HepG2 (cell line): ENCODE data around the gene NOC4L. TPM values are rescaled to one million over a fixed set of nuclear protein-coding genes. Genes with fewer than 3 reads are reported as not detected.
A peak's percentile ranks its signal among the peaks of the same experiment; 100 is the strongest.

Source experiments
- ATAC-seq: fragments of 200-7000 bp; cut with Tn5 transposase; 3 replicates; pipeline ENCODE4 v1.9.1; 2020; ENCODE audit warnings: mild to moderate bottlenecking, moderate library complexity
- BruUV-seq: library from RNA; stranded (reverse); fragments of 400-500 nt; replicated peaks from 2 replicates; lab custom pipeline; 2021; lab: Mats Ljungman, UMichigan
- CTCF ChIA-PET: fragments of 300-600 bp; formaldehyde crosslinking; extraction: SDS; loops from one replicate; lab custom pipeline; 2021; ENCODE audit warnings: low total read pairs, inconsistent platforms, low intra/inter-chr PET ratio; lab: Yijun Ruan, JAX
- POLR2A ChIA-PET: fragments of 350-600 bp; sonication (Branson Sonifier 250); formaldehyde crosslinking; loops from one replicate; lab custom pipeline; 2020; ENCODE audit warnings: antibody characterized with exemption, inconsistent platforms; lab: Yijun Ruan, JAX
- DNase-seq: peaks from one replicate; pipeline ENCODE4 v3.0.0-alpha.2; 2015; ENCODE audit warnings: low spot score
- FAIRE-seq: peaks from 3 replicates; lab custom pipeline; 2011; peaks lifted over from hg19 to GRCh38; lab: Jason Lieb, UNC
- H2AFZ ChIP-seq: one replicate; pipeline ENCODE4 v1.6.1; 2011; ENCODE audit warnings: low read length, inconsistent platforms
- H3K27ac ChIP-seq: fragments of 300-600 bp; 3 replicates; pipeline ENCODE4 v1.8.0; 2011; ENCODE audit warnings: mixed run types, mild to moderate bottlenecking, mixed read lengths, low read length, inconsistent platforms; ENCODE audit not compliant: insufficient read depth; ENCODE audit errors: extremely low read length
- H3K27me3 ChIP-seq, 2 experiments: fragments of 200-600 bp in 1 of 2; 2 replicates in 1 of 2; 3 replicates in 1 of 2; pipeline versions ENCODE4 v1.6.0 to v1.8.0; 2011; ENCODE audit warnings: low read length in 2 of 2, mild to moderate bottlenecking in 2 of 2, moderate library complexity in 2 of 2, inconsistent platforms in 1 of 2; ENCODE audit not compliant: insufficient read depth in 2 of 2, control insufficient read depth in 1 of 2
- H3K36me3 ChIP-seq, 2 experiments: fragments of 200-600 bp in 1 of 2; replicated peaks in 1 of 2; 2 replicates in 1 of 2; 3 replicates in 1 of 2; pipeline versions ENCODE4 v1.5.1 to v1.8.0; 2011; ENCODE audit warnings: low read length in 2 of 2, inconsistent platforms in 1 of 2; ENCODE audit not compliant: insufficient read depth in 2 of 2, control insufficient read depth in 1 of 2
- H3K4me1 ChIP-seq: 2 replicates; pipeline ENCODE4 v1.5.1; 2012; ENCODE audit warnings: low read length, inconsistent platforms; ENCODE audit not compliant: insufficient read depth
- H3K4me2 ChIP-seq: 2 replicates; pipeline ENCODE4 v1.6.0; 2011; ENCODE audit warnings: low read depth, low read length, inconsistent platforms
- H3K4me3 ChIP-seq, 3 experiments: fragments of 200-600 bp in 1 of 3; sonication (generic), shearing (Covaris generic) in 1 of 3; replicated peaks in 1 of 3; 2 replicates each; pipeline ENCODE4 v1.5.1; 2011 to 2016; ENCODE audit warnings: low read length in 3 of 3, inconsistent platforms in 2 of 3, low read depth in 2 of 3, mild to moderate bottlenecking in 2 of 3, control low read depth in 1 of 3, mixed read lengths in 1 of 3; ENCODE audit not compliant: insufficient read depth in 1 of 3
- H3K79me2 ChIP-seq: one replicate; pipeline ENCODE4 v1.6.1; 2011; ENCODE audit warnings: low read length, inconsistent platforms; ENCODE audit not compliant: insufficient read depth
- H3K9ac ChIP-seq: 2 replicates; pipeline ENCODE4 v1.6.0; 2011; ENCODE audit warnings: mild to moderate bottlenecking, low read depth, low read length, inconsistent platforms; ENCODE audit not compliant: insufficient read depth
- H3K9me3 ChIP-seq: 2 replicates; pipeline ENCODE4 v1.5.1; 2012; ENCODE audit warnings: mild to moderate bottlenecking, low read length
- H4K20me1 ChIP-seq: 2 replicates; pipeline ENCODE4 v1.6.0; 2011; ENCODE audit warnings: inconsistent platforms, mild to moderate bottlenecking, low read length, moderate library complexity; ENCODE audit not compliant: insufficient read depth
- ATF3 ChIP-seq: sonication (generic); formaldehyde crosslinking; IDR thresholded peaks from 2 replicates; pipeline ENCODE4 v1.4.0; 2020; ENCODE audit warnings: missing genetic modification reagents
- CREB1 ChIP-seq, 2 experiments: fragments of 450-650 bp in 1 of 2; IDR thresholded peaks; 2 replicates each; pipeline ENCODE4 v1.6.1; 2016 to 2017; ENCODE audit warnings: control low read depth in 1 of 2, mild to moderate bottlenecking in 1 of 2, missing compliant biosample characterization in 1 of 2, missing genetic modification characterization in 1 of 2
- CREBL2 ChIP-seq: sonication (generic); formaldehyde crosslinking; IDR thresholded peaks from 2 replicates; pipeline ENCODE4 v1.8.1; 2023; ENCODE audit warnings: missing genetic modification reagents, mild to moderate bottlenecking, borderline replicate concordance
- CTCF ChIP-seq: sonication (generic); formaldehyde crosslinking; IDR thresholded peaks from 2 replicates; pipeline ENCODE4 v1.5.0; 2020; ENCODE audit warnings: mild to moderate bottlenecking, missing genetic modification reagents, moderate library complexity
- FOXO1 ChIP-seq: sonication (generic); formaldehyde crosslinking; IDR thresholded peaks from 2 replicates; pipeline ENCODE4 v1.4.0; 2020; ENCODE audit warnings: missing genetic modification reagents
- GPBP1L1 ChIP-seq: sonication (generic); formaldehyde crosslinking; IDR thresholded peaks from 2 replicates; pipeline ENCODE4 v1.5.0; 2020; ENCODE audit warnings: mild to moderate bottlenecking, missing genetic modification reagents
- HNRNPH1 ChIP-seq: fragments of 200-400 bp; formaldehyde crosslinking; optimal IDR thresholded peaks from 2 replicates; pipeline ENCODE3; 2017; ENCODE audit warnings: mild to moderate bottlenecking, low read depth, low read length
- POGK ChIP-seq: sonication (generic); formaldehyde crosslinking; conservative IDR thresholded peaks from 2 replicates; pipeline ENCODE4 v1.8.0; 2022; ENCODE audit warnings: mild to moderate bottlenecking, moderate library complexity, missing genetic modification reagents
- PPARG ChIP-seq: conservative IDR thresholded peaks from 2 replicates; pipeline ENCODE4 v1.6.1; 2016; ENCODE audit warnings: missing biosample characterization, missing genetic modification reagents
- SMAD1 ChIP-seq: sonication (generic); formaldehyde crosslinking; IDR thresholded peaks from 2 replicates; pipeline ENCODE4 v1.4.0; 2020; ENCODE audit warnings: missing genetic modification reagents, low read depth, mild to moderate bottlenecking, borderline replicate concordance
- SRF ChIP-seq: IDR thresholded peaks from 2 replicates; pipeline ENCODE4 v1.6.1; 2011; ENCODE audit warnings: mild to moderate bottlenecking, low read depth, low read length, moderate library complexity
- ZBTB21 ChIP-seq: sonication (generic); formaldehyde crosslinking; IDR thresholded peaks from 2 replicates; pipeline ENCODE4 v1.4.0; 2020; ENCODE audit warnings: missing genetic modification reagents
- ZKSCAN8 ChIP-seq: IDR thresholded peaks from 2 replicates; pipeline ENCODE4 v1.6.1; 2016; ENCODE audit warnings: borderline replicate concordance, missing genetic modification reagents, missing compliant biosample characterization
- ZNF275 ChIP-seq: sonication (generic); formaldehyde crosslinking; IDR thresholded peaks from 2 replicates; pipeline ENCODE4 v1.8.0; 2022; ENCODE audit warnings: missing genetic modification reagents, mild to moderate bottlenecking, inconsistent platforms, borderline replicate concordance
- ZNF317 ChIP-seq: sonication (generic); formaldehyde crosslinking; IDR thresholded peaks from 2 replicates; pipeline ENCODE4 v1.5.0; 2020; ENCODE audit warnings: mild to moderate bottlenecking, missing genetic modification reagents
- ZNF563 ChIP-seq: sonication (generic); formaldehyde crosslinking; IDR thresholded peaks from 2 replicates; pipeline ENCODE4 v1.8.0; 2022; ENCODE audit warnings: mild to moderate bottlenecking, moderate library complexity, missing genetic modification reagents
- ZNF816 ChIP-seq: sonication (generic); formaldehyde crosslinking; IDR thresholded peaks from 2 replicates; pipeline ENCODE4 v1.8.0; 2022; ENCODE audit warnings: missing genetic modification reagents, mild to moderate bottlenecking, borderline replicate concordance
- WGBS: methylation state at CpG from one replicate; pipeline ENCODE4 v1.1.6; 2017; ENCODE audit warnings: low lambda C conversion rate; 5-methylcytosine and 5-hydroxymethylcytosine counted together
- in situ Hi-C: cut with HindIII; loops from 2 replicates; pipeline ENCODE4 v1.10.0; 2017; ENCODE audit warnings: low pct_unique_long_range_greater_than_20kb; ENCODE audit not compliant: extremely low pct_ligation_motif_present
- intact Hi-C: fragments of 100-400 bp; cut with micrococcal nuclease; formaldehyde crosslinking; loops from one replicate; pipeline ENCODE4 v1.10.0; 2022; ENCODE audit not compliant: unreplicated experiment
- polyA plus RNA-seq, 8 experiments: library from polyadenylated mRNA; depleted of rRNA in 3 of 8; stranded (reverse) in 7 of 8; unstranded in 1 of 8; fragments of >200 nt; fragmentation: Illumina TruSeq in 4 of 8; extraction: Trizol in 4 of 8; gene quantifications; 2 replicates each; pipeline versions ENCODE4 v1.2.1 to v1.2.3, GENCODE V29; 2011 to 2016; ENCODE audit warnings: low read depth in 4 of 8, missing spikeins in 1 of 8, mixed read lengths in 1 of 8; ENCODE audit not compliant: insufficient read depth in 1 of 8
- total RNA-seq, 5 experiments: library from RNA; depleted of rRNA; stranded (reverse); fragments of >200 nt; fragmentation: Illumina TruSeq; extraction: Trizol; gene quantifications; 2 replicates each; pipeline ENCODE4 v1.2.3, GENCODE V29; 2016; ENCODE audit warnings: low read depth in 1 of 5

NOC4L gene
- total and polyA plus RNA-seq, 2 of the 13 experiments (the other 11 are each of a cell fraction or from before 2014, with no cell fraction given), result 4.3 to 14.6 TPM

GRCh38 chr12:132170637-132171292, 26.5 kb downstream of the NOC4L start:
- H3K4me3 ChIP-seq, result no peak overlapping the region
- H3K27ac ChIP-seq, result no peak overlapping the region
- ATAC-seq, result peak; percentile 9; the same call in 1 of the 3 replicates
- intact Hi-C loops (no loop called here), in situ Hi-C loops (no loop called here)
- 49% methylated on average over 13 of the region's 33 CpGs for WGBS
- BruUV-seq, result no TSS peak
- no peaks in the 10 kb centered on the region for H3K36me3 ChIP-seq
- H3K79me2 ChIP-seq, result no peaks in the 10 kb centered on the region
- CTCF ChIA-PET, result no interaction called here
- H3K9me3 ChIP-seq, result no peaks in the 10 kb centered on the region
- no peak for FAIRE-seq
- POLR2A ChIA-PET, result no interaction called here
- peaks cover 4% of the 10 kb centered on the region; the same call in 1 of the 2 replicates for H4K20me1 ChIP-seq
- no peaks in the 10 kb centered on the region for H3K4me1 ChIP-seq
- no peak overlapping the region for H2AFZ ChIP-seq
- no peak for DNase-seq
- no peak overlapping the region for H3K4me2 ChIP-seq
- no peak overlapping the region for H3K9ac ChIP-seq
- H3K27me3 ChIP-seq, result peaks cover 21 to 68% of the 10 kb centered on the region in 2 experiments; a peak in 4 of 5 replicates
- no peak for TF ChIP-seq ZKSCAN8
- TF ChIP-seq CTCF (CRISPR knock-in tag), result no peak
- no peak for TF ChIP-seq POGK (CRISPR knock-in tag)
- no peak for TF ChIP-seq ATF3 (CRISPR knock-in tag)
- no peak for TF ChIP-seq ZBTB21 (CRISPR knock-in tag)
- no peak for TF ChIP-seq ZNF317
- no peak for TF ChIP-seq ZNF563 (CRISPR knock-in tag)
- no peak for TF ChIP-seq CREBL2 (CRISPR knock-in tag)
- no peak for TF ChIP-seq ZNF816 (CRISPR knock-in tag)
- no peak for TF ChIP-seq HNRNPH1
- TF ChIP-seq CREB1 (IDR thresholded peaks at IDR 0.05), result no peak
- no peak for TF ChIP-seq CREB1 (CRISPR knock-in tag; IDR thresholded peaks at IDR 0.05)
- no peak for TF ChIP-seq GPBP1L1 (CRISPR knock-in tag)
- TF ChIP-seq FOXO1, result no peak
- TF ChIP-seq SRF, result no peak
- no peak for TF ChIP-seq ZNF275
- no peak for TF ChIP-seq SMAD1
- no peak for TF ChIP-seq PPARG
